GM20000 (cell line): Measurements from ENCODE around the gene SYTL5.

Experiments
- DNase-seq: peaks from one replicate; pipeline ENCODE4 v3.0.0; 2012; ENCODE audit warnings: low spot score
- CTCF ChIP-seq: IDR thresholded peaks from 2 replicates; pipeline ENCODE4 v1.5.1; 2012; ENCODE audit warnings: mild to moderate bottlenecking, control low read depth; ENCODE audit errors: extremely low read depth, missing control alignments

Gene SYTL5

GRCh38 chrX:38089173-38089982 lies 83.0 kb downstream of the SYTL5 start:
- no peak for TF ChIP-seq CTCF
- DNase-seq, result no peak

GRCh38 chrX:38095971-38096529 lies 89.7 kb downstream of the SYTL5 start:
- no peak for DNase-seq
- TF ChIP-seq CTCF, result no peak

GRCh38 chrX:38099688-38100087 lies 93.3 kb downstream of the SYTL5 start:
- DNase-seq, result no peak
- no peak for TF ChIP-seq CTCF

GRCh38 chrX:38102240-38102639 lies 95.9 kb downstream of the SYTL5 start:
- no peak for DNase-seq
- TF ChIP-seq CTCF, result no peak

- DNase-seq, result no peak
- no peak for TF ChIP-seq CTCF
Measured at GRCh38 chrX:38102875-38103274, 96.5 kb downstream of the SYTL5 start.

GRCh38 chrX:38103857-38104812 lies 97.8 kb downstream of the SYTL5 start:
- peak; percentile 2 for DNase-seq
- TF ChIP-seq CTCF, result no peak

- no peak for DNase-seq
- TF ChIP-seq CTCF, result no peak
Measured at GRCh38 chrX:38105216-38105725, 98.9 kb downstream of the SYTL5 start.
